HepG2 (cell line): ENCODE data around the gene ARFGEF3. TPM values are rescaled to one million over a fixed set of nuclear protein-coding genes. Genes with fewer than 3 reads are reported as not detected.

ENCODE experiments used
- AGO2 ChIP-seq: fragments of 200-400 bp; formaldehyde crosslinking; optimal IDR thresholded peaks from 2 replicates; pipeline ENCODE3; 2017; ENCODE audit warnings: mild to moderate bottlenecking, low read depth, low read length, moderate library complexity
- ARID2 ChIP-seq: sonication (generic); formaldehyde crosslinking; IDR thresholded peaks from 2 replicates; pipeline ENCODE4 v1.8.1; 2022; ENCODE audit warnings: mild to moderate bottlenecking, missing genetic modification reagents, borderline replicate concordance
- CERS6 ChIP-seq: sonication (generic); formaldehyde crosslinking; IDR thresholded peaks from 2 replicates; pipeline ENCODE4 v1.5.0; 2020; ENCODE audit warnings: missing genetic modification reagents
- FOXA1 ChIP-seq, 2 experiments: fragments of 450-650 bp in 1 of 2; sonication (generic) in 1 of 2; formaldehyde crosslinking in 1 of 2; IDR thresholded peaks; 2 replicates each; pipeline versions ENCODE4 v1.4.0 to v1.6.1; 2016 to 2020; ENCODE audit warnings: missing genetic modification reagents in 1 of 2
- GRHL1 ChIP-seq: sonication (generic); formaldehyde crosslinking; conservative IDR thresholded peaks from 2 replicates; pipeline ENCODE4 v1.8.0; 2022; ENCODE audit warnings: missing genetic modification reagents
- KLF15 ChIP-seq: sonication (generic); formaldehyde crosslinking; IDR thresholded peaks from 2 replicates; pipeline ENCODE4 v1.8.1; 2023; ENCODE audit warnings: borderline replicate concordance, mild to moderate bottlenecking, inconsistent platforms, missing genetic modification reagents, mixed read lengths
- MTERF4 ChIP-seq: sonication (generic); formaldehyde crosslinking; IDR thresholded peaks from 2 replicates; pipeline ENCODE4 v1.8.0; 2023; ENCODE audit warnings: mild to moderate bottlenecking, missing genetic modification reagents
- NFE2 ChIP-seq: sonication (generic); formaldehyde crosslinking; IDR thresholded peaks from 2 replicates; pipeline ENCODE4 v1.4.0; 2020; ENCODE audit warnings: missing genetic modification reagents
- NRL ChIP-seq: sonication (generic); formaldehyde crosslinking; IDR thresholded peaks from 2 replicates; pipeline ENCODE4 v1.5.0; 2020; ENCODE audit warnings: missing genetic modification reagents, mild to moderate bottlenecking, moderate library complexity, borderline replicate concordance
- SCMH1 ChIP-seq: sonication (generic); formaldehyde crosslinking; IDR thresholded peaks from 2 replicates; pipeline ENCODE4 v1.9.0; 2021; ENCODE audit warnings: missing genetic modification reagents, mild to moderate bottlenecking, borderline replicate concordance
- SIN3A ChIP-seq: IDR thresholded peaks from 2 replicates; pipeline ENCODE4 v1.6.1; 2011; ENCODE audit warnings: low read depth, mild to moderate bottlenecking, control low read depth, low read length, borderline replicate concordance
- SOX13 ChIP-seq, 3 experiments: fragments of 450-650 bp in 1 of 3; sonication (generic) in 1 of 3; formaldehyde crosslinking in 1 of 3; IDR thresholded peaks in 2 of 3; conservative IDR thresholded peaks in 1 of 3; 2 replicates each; pipeline versions ENCODE4 v1.5.0 to v1.6.1; 2016 to 2020; ENCODE audit warnings: antibody characterized with exemption in 1 of 3, mild to moderate bottlenecking in 1 of 3, missing compliant biosample characterization in 1 of 3, missing genetic modification reagents in 1 of 3, moderate library complexity in 1 of 3
- TCF7L2 ChIP-seq: IDR thresholded peaks from 2 replicates; pipeline ENCODE4 v1.6.1; 2011; ENCODE audit warnings: mild to moderate bottlenecking, low read depth, low read length, moderate library complexity
- ZBTB2 ChIP-seq: sonication (generic); formaldehyde crosslinking; IDR thresholded peaks from 2 replicates; pipeline ENCODE4 v1.8.0; 2022; ENCODE audit warnings: low read depth, missing genetic modification reagents
- ZNF24 ChIP-seq: fragments of 450-650 bp; IDR thresholded peaks from 2 replicates; pipeline ENCODE4 v1.6.1; 2017; ENCODE audit warnings: antibody characterized with exemption, mild to moderate bottlenecking
- ZNF331 ChIP-seq: sonication (generic); formaldehyde crosslinking; IDR thresholded peaks from 2 replicates; pipeline ENCODE4 v1.4.0; 2020; ENCODE audit warnings: missing genetic modification reagents
- polyA plus RNA-seq, 8 experiments: library from polyadenylated mRNA; depleted of rRNA in 3 of 8; stranded (reverse) in 7 of 8; unstranded in 1 of 8; fragments of >200 nt; fragmentation: Illumina TruSeq in 4 of 8; extraction: Trizol in 4 of 8; gene quantifications; 2 replicates each; pipeline versions ENCODE4 v1.2.1 to v1.2.3, GENCODE V29; 2011 to 2016; ENCODE audit warnings: low read depth in 4 of 8, missing spikeins in 1 of 8, mixed read lengths in 1 of 8; ENCODE audit not compliant: insufficient read depth in 1 of 8
- total RNA-seq, 5 experiments: library from RNA; depleted of rRNA; stranded (reverse); fragments of >200 nt; fragmentation: Illumina TruSeq; extraction: Trizol; gene quantifications; 2 replicates each; pipeline ENCODE4 v1.2.3, GENCODE V29; 2016; ENCODE audit warnings: low read depth in 1 of 5
- TF ChIP-seq, protein P1 (sequence below): sonication (generic); formaldehyde crosslinking; IDR thresholded peaks from 2 replicates; pipeline ENCODE4 v1.4.0; 2020; ENCODE audit warnings: low read depth, mild to moderate bottlenecking, missing genetic modification reagents
- TF ChIP-seq, protein P2 (sequence below): sonication (generic); formaldehyde crosslinking; IDR thresholded peaks from 2 replicates; pipeline ENCODE4 v1.5.0; 2020; ENCODE audit warnings: mild to moderate bottlenecking, missing genetic modification reagents, moderate library complexity
- TF ChIP-seq, protein P3 (sequence below): sonication (generic); formaldehyde crosslinking; IDR thresholded peaks from 2 replicates; pipeline ENCODE4 v1.5.0; 2020; ENCODE audit warnings: missing genetic modification reagents

ARFGEF3 gene
- total and polyA plus RNA-seq, 2 of the 13 experiments (the other 11 are each of a cell fraction or from before 2014, with no cell fraction given) = 0.60 to 2.6 TPM

- TF ChIP-seq CERS6 (CRISPR knock-in tag) (no peak), AGO2 (no peak), KLF15 (CRISPR knock-in tag) (no peak), NFE2 (CRISPR knock-in tag) (no peak), NRL (CRISPR knock-in tag) (no peak), SOX13 (IDR thresholded peaks at IDR 0.05) (no peak), SOX13 (CRISPR knock-in tag; conservative IDR thresholded peaks at IDR 0.05 in 1 of 2, IDR thresholded peaks at IDR 0.05 in 1 of 2) (peak in 1 of 2 experiments; percentile 33; a peak in 1 of 4 replicates), ZBTB2 (CRISPR knock-in tag) (no peak), FOXA1 (IDR thresholded peaks at IDR 0.05) (no peak), FOXA1 (CRISPR knock-in tag; IDR thresholded peaks at IDR 0.05) (no peak), TCF7L2 (no peak), SIN3A (no peak), ARID2 (no peak), ZNF331 (CRISPR knock-in tag) (no peak; the same call in 1 of the 2 replicates), SCMH1 (CRISPR knock-in tag) (no peak), ZNF24 (no peak), GRHL1 (no peak), MTERF4 (CRISPR knock-in tag) (no peak)
- TF ChIP-seq, protein P1, sequence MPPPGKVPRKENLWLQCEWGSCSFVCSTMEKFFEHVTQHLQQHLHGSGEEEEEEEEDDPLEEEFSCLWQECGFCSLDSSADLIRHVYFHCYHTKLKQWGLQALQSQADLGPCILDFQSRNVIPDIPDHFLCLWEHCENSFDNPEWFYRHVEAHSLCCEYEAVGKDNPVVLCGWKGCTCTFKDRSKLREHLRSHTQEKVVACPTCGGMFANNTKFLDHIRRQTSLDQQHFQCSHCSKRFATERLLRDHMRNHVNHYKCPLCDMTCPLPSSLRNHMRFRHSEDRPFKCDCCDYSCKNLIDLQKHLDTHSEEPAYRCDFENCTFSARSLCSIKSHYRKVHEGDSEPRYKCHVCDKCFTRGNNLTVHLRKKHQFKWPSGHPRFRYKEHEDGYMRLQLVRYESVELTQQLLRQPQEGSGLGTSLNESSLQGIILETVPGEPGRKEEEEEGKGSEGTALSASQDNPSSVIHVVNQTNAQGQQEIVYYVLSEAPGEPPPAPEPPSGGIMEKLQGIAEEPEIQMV (CRISPR knock-in tag) = no peak
- TF ChIP-seq, protein P2, sequence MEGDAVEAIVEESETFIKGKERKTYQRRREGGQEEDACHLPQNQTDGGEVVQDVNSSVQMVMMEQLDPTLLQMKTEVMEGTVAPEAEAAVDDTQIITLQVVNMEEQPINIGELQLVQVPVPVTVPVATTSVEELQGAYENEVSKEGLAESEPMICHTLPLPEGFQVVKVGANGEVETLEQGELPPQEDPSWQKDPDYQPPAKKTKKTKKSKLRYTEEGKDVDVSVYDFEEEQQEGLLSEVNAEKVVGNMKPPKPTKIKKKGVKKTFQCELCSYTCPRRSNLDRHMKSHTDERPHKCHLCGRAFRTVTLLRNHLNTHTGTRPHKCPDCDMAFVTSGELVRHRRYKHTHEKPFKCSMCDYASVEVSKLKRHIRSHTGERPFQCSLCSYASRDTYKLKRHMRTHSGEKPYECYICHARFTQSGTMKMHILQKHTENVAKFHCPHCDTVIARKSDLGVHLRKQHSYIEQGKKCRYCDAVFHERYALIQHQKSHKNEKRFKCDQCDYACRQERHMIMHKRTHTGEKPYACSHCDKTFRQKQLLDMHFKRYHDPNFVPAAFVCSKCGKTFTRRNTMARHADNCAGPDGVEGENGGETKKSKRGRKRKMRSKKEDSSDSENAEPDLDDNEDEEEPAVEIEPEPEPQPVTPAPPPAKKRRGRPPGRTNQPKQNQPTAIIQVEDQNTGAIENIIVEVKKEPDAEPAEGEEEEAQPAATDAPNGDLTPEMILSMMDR = no peak
- TF ChIP-seq, protein P3, sequence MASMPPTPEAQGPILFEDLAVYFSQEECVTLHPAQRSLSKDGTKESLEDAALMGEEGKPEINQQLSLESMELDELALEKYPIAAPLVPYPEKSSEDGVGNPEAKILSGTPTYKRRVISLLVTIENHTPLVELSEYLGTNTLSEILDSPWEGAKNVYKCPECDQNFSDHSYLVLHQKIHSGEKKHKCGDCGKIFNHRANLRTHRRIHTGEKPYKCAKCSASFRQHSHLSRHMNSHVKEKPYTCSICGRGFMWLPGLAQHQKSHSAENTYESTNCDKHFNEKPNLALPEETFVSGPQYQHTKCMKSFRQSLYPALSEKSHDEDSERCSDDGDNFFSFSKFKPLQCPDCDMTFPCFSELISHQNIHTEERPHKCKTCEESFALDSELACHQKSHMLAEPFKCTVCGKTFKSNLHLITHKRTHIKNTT (CRISPR knock-in tag) = no peak
Measured at GRCh38 chr6:138219901-138220300, 58.2 kb downstream of the ARFGEF3 start (continued).
